Hypothalamus (tissue), 51 donors: ENCODE measurements around the gene PTTG1IP2.

Experiments used
- DNase-seq, 51 donors: peaks; one replicate each; lab custom pipeline; 2025; lab: John Stamatoyannopoulos, UW

Gene PTTG1IP2

DNA sequence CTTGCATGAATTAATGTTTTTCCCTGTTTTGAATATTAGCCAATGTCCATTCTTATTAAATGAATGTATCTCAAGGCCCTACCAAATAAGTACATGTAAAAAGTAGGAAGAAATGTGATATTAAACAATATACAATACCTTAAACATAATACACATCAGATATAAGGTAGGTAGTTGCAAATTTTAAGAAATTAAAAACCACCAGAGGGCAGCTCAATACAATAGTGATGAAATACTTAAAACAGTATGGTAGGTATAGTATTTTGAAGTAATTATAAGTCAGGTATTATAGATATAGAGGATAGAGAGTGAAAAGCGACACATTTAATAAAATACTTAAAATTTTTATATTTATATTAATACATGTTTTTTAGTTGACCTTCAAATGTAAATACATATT, 83.1 kb downstream of the PTTG1IP2 start:
- DNase-seq: no peak

DNA sequence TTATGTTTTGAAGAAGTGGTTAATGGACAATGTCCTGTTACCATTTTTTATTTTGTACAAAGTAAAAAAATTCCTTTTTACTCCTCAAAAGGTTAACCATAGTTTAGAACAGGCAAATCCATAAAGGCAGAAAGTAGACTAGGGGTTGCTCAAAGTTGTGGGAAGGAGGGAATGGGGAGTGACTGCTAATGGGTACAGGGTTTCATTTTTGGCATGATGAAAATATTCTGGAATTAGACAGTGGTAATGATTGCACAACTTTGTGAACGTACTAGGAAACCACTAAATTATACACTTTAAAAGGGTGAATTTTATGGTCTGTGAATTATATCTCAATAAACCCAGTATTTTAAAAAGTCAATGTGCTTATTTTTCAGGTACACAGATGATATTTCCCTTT, 91.3 kb downstream of the PTTG1IP2 start:
- DNase-seq: no peak
